Mammary epithelial cell (primary cell): ENCODE measurements around the gene TTC33.

Experiments used
- EZH2 ChIP-seq: IDR thresholded peaks from 2 replicates; pipeline ENCODE4 v1.6.1; 2012; ENCODE audit warnings: low read length, inconsistent platforms, borderline replicate concordance
- TF ChIP-seq, protein P1 (sequence below), 2 donors: IDR thresholded peaks in 1 of 2; conservative IDR thresholded peaks in 1 of 2; 2 replicates each; pipeline ENCODE4 v1.5.1; 2011 to 2012; ENCODE audit warnings: inconsistent platforms in 2 of 2, low read length in 2 of 2, mild to moderate bottlenecking in 2 of 2, control low read depth in 1 of 2, low read depth in 1 of 2; ENCODE audit not compliant: insufficient read depth in 1 of 2; ENCODE audit errors: extremely low read depth in 1 of 2

- no peak for TF ChIP-seq EZH2
- TF ChIP-seq, protein P1, sequence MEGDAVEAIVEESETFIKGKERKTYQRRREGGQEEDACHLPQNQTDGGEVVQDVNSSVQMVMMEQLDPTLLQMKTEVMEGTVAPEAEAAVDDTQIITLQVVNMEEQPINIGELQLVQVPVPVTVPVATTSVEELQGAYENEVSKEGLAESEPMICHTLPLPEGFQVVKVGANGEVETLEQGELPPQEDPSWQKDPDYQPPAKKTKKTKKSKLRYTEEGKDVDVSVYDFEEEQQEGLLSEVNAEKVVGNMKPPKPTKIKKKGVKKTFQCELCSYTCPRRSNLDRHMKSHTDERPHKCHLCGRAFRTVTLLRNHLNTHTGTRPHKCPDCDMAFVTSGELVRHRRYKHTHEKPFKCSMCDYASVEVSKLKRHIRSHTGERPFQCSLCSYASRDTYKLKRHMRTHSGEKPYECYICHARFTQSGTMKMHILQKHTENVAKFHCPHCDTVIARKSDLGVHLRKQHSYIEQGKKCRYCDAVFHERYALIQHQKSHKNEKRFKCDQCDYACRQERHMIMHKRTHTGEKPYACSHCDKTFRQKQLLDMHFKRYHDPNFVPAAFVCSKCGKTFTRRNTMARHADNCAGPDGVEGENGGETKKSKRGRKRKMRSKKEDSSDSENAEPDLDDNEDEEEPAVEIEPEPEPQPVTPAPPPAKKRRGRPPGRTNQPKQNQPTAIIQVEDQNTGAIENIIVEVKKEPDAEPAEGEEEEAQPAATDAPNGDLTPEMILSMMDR (conservative IDR thresholded peaks at IDR 0.05 in 1 of 2, IDR thresholded peaks at IDR 0.05 in 1 of 2; ENCODE audit: extremely low read depth in 1 of 2, insufficient read depth in 1 of 2, low read depth in 1 of 2, low read length in 2 of 2): no peak
Measured at GRCh38 chr5:40630126-40630525, 125.6 kb downstream of the TTC33 start.
